CD4-positive, alpha-beta T cell treated with Interleukin-4 for 1 hour (primary cell): ENCODE measurements around the gene PPP6C.
"Not testable (repeated sequence)": the region's sequence is repeated elsewhere in the genome, so short reads cannot be mapped to it uniquely, and the experiment has no call there.

Source experiments
- DNase-seq, 2 donors: peaks; one replicate each; pipeline ENCODE4 v3.0.0-alpha.2; 2020 to 2022

Gene PPP6C

DNA sequence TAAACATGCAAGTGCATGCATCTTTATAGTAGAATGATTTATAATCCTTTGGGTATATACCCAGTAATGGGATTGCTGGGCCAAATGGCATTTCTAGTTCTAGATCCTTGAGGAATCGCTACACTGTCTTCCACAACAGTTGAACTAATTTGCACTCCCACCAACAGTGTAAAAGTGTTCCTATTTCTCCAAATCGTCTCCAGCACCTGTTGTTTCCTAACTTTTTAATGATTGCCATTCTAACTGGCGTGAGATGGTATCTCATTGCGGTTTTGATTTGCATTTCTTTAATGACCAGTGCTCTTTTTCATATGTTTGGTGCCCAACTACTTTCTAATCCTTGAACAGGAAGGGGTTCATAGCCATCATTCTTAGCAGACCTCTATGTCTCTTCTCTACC, 7.8 kb downstream of the PPP6C start:
- not testable (repeated sequence) for DNase-seq

DNA sequence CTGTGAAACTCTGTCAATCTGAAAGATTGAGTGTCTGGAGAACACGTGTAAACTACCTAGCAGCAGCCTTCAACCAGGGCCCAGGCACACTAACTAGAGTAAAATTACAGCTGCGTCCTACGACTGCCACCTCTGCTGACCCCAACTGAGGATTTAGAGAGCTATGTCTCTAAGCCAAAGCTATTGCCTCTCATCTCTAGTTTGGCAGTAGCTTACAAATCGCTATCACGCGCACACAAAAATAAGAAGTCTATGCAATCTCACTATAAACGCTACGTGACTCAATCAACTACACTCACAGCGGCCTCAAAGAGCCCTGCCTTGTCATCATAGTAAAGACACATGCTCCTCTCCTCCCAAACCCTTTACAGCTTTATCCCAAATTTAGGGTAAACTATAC, 8.7 kb downstream of the PPP6C start:
- DNase-seq = no peak

DNA sequence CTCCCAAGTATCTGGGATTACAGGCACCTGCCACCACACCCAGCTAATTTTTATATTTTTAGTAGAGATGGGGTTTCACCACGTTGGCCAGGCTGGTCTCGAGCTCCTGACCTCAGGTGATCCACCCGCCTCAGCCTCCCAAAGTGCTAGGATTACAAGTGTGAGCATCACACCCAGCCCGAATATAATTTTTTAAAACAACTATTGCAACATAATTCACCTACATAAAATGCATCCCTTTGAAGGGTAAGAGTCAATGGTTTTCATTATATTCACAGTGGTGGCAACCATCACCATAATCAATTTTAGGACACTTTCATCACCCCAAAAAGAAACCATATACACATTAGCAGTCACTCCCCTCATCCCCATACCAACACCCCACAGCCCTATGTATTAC, 9.8 kb downstream of the PPP6C start:
- DNase-seq = not testable (repeated sequence)

DNA sequence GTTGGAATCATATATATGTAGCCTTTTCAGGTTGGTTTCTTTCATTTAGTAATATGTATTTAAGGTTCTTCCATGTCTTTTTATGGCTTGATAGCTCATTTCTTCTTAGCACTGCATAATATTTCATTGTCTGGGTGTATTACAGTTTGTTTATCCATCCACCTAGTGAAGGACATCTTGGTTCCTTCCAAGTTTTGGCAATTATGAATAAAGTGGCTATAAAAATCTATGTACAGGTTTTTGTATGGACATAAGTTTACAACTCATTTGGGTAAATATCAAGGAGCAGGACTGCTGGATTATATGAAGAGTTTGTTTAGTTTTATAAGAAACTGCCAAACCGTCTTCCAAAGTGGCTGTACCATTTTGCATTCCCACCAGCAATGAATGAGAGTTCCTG, 11.7 kb downstream of the PPP6C start:
- no peak for DNase-seq

DNA sequence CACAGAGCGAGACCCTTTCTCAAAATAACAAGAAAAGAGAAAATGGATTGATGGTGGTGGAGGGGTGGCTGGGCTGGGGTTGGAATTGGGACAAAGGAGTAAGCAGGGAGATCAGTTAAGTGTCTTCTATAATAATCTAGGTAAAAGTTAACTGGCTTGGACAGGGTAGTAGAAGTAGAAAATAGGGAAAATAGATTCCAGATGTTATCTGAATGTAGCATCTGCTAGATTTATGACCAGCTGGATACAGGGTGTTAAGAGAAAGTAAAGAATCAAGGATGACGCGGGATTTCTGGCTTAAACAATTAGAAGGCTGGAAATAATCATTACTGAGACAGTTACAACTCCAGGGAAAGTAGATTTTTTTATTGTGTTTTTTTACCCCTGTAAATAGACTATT, 13.0 kb downstream of the PPP6C start:
- no peak for DNase-seq

DNA sequence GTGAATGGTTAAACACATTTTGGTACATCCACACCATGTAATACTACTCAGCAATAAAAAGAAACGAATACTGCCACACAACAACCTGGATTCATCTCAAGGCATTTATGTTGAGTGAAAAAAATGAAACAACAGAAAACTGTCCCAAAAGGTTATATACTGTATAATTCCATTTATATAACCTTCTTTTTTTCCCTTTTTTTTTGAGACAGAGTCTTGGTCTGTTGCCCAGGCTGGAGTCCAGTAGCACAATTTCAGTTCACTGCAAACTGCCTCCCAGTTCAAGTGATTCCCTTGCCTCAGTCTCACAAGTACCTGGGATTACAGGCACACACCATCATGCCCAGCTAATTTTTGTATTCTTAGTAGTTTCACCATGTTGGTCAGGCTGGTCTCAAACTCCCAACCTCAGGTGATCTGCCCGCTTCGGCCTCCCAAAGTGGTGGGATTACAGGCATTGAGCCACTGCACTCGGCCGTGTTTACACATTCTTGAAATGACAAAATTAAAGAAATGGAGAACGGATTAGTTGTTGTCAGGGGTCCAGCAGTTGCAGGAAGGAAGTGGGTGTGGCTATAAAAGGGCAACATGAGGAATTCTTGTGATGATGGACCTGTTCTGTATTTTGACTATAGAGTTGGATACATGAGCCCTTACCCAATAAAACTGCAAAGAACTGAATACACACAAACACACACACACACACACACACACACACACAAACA, 17.4 kb downstream of the PPP6C start:
- DNase-seq = no peak

DNA sequence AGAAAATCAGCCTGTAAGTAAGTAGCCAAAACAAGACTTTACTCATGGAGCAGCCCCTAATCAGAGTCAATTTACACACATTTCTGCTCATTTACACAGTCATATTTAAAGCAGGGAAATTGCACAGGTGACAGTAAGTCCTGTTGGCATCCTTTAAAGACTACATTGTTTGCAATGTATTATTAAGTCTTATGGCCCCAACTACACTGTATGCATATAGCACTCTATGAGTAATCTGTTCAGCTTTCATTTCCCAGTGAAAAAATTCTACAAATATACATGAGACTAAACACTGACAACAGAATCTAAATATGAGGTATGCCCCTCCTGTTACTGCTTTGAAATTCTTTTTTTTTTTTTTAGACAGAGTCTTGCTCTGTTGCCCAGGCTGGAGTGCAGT, 19.7 kb downstream of the PPP6C start:
- DNase-seq = no peak

DNA sequence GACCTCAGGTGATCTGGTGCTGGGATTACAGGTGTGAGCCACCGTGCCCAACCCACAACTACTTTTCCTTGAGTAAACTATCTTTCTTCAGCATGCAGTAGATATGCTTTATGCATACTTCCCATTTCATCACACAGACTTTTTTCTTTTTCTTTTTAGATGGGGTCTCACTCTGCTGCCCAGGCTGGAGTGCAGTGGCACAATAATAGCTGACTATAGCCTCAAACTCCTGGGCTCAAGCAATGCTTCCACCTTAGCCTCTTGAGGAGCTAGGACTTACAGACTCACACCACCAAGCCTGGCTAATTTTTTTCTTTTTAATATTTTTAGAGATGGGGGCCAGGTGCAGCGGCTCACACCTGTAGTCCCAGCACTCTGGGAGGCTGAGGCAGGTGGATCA, 22.8 kb downstream of the PPP6C start:
- no peak for DNase-seq

DNA sequence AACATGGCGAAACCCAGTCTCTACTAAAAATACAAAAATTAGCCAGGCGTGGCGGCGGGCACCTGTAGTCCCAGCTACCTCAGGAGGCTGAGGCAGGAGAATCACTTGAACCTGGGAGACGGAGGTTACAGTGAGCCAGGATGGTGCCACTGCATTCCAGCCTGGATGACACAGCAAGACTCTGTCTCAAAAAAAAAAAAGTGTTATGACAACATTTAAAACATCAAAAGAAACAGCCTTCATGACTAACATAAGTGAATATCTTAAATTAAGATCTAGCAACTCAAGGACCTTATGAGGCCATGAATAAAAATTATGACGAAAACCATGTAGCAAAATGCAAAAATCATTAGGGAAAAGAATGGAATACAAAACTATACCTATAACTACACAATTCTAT, 26.7 kb downstream of the PPP6C start:
- not testable (repeated sequence) for DNase-seq

DNA sequence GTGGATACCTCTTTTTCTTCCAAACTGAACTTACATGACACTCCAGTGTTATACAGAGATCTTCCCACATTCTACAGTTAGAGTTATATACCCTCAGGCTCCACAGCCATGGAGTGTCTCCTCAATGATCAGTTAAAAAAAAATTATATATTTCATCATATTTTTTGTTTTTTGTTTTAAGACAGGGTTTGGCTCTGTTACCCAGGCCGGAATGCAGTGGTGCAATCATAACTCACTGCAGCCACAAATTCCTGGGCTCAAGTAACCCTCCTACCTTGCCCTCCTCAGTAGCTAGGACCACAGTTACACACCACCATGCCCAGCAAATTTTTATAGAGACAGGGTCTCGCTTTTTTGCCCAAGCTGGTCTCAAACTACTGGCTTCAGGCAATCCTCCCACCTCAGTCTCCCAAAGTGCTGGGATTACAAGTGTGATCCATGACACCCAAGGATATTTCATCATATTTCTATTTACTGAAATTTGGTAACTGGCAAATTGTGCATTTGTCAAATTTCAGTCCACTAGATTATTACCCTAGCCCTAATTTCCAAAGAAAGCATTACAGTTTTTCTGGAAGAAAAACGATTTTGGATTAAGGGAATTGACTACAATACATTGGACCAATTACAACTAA, 28.2 kb downstream of the PPP6C start:
- DNase-seq = no peak

DNA sequence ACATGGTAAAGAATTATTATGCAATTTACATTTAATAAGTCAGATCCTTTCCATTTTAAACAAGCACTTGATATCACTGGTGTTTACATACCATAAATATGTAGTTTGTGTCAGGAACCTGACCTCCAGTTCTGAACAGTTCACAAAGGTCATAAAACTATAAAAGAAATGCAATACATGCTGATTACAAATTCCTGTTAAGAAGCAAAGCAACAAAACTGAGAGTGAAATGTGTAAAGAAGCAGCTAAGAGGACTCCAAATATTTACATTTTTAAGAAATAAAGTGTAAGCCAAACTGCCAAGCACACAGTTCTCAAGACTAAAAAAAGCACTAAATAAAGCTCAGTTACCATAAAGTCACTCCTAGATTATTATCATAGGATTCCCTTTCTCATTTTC, 28.9 kb downstream of the PPP6C start:
- DNase-seq = no peak

DNA sequence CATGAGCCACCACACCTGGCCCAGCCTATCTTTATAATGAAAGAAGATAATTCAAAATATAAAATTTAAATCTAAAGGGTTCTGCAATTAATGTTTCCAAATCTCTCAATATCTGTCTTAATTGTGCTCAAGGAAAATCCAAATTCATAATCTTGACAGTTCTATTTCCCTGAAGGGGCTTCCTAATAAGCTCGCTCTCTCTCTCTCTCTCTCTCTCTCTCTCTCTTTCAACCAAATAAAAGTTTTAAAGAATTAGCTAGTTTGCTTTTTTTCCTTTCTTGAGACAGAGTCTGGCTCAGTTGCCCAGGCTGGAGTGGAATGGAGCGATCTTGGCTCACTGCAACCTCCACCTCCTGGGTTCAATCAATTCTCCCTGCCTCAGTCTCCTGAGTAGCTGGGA, 33.1 kb downstream of the PPP6C start:
- no peak for DNase-seq

DNA sequence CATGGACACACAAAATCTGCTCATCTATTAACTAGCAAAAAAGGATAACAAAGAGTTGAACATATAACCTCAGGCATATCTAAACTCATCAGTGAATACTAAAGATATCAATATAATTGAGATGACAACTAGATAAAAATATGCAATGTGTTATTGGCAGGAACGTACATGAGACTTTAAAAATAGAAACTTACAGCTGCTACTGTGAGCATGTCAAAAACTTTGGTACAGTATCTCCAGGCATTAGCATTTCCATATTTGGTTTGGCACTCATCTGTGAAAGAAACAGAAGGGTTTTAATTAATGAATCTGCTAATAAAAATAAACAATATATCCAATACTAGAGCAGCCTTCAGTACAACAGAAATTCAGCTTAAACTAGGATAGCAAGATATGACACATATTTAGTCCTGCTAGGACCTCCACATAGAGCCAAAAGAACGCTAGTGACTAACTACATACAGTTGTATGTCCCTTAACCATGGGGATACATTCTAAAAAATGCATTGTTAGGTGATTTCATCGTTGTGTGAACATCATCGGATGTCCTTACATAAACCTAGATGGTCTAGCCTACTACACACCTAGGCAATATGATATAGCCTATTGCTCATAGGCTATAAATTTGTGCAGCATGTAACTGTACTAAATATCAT, 35.8 kb downstream of the PPP6C start:
- DNase-seq = no peak

DNA sequence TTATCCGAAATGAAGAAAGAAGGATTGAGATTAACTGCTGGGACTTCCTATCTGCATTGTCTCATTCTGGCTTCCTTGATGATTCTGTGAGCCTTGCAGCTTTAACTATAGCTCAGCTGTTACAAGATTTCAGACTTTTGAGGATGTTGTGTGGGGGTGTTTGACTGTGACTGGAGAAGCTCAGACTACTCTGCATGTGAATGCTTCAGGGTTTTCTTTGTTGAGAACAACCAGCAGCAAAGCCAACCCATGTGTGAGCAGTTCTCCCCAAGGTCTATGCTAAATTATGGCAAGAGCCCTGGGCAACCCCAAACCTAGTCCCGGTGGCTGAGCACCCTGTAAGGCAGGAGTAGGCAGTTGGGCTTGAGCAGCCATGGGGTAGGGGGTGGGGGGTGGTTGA, 37.9 kb downstream of the PPP6C start:
- no peak for DNase-seq

DNA sequence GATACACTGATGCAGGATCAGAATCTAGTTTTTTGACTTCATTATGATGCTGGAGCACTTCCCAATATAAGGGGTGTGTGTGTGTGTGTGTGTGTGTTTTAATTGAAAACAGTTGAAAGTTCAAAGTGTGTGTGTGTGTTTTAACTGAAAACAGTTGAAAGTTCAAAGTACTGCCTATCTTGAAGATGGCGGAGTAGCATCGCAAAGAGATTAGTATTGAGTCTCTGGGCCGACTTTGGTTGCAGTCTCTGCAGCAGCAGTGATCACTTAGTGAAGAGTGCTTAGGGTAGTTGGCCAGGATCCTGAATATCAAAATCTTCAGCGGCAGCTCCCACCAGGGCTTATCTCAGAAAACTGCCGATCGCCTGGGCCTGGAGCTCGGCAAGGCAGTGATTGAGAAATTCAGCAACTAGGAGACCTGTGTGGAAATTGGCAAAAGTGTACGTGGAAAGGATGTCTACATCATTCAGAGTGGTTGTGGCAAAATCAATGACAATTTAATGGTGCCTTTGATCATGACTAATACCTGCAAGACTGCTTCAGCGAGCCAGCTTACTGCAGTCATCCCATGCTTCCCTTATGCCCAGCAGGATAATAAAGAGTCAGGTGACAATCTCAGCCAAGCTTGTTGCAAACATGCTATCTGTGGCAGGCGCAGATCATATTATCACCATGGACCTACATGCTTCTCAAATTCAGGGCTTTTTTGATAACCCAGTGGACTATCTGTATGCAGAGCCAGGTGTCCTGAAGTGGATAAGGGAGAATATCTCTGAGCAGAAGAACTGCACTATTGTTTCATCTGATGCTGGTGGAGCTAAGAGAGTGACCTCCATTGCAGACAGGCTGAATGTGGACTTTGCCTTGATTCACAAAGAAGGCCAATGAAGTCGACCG, 39.0 kb downstream of the PPP6C start:
- no peak for DNase-seq

DNA sequence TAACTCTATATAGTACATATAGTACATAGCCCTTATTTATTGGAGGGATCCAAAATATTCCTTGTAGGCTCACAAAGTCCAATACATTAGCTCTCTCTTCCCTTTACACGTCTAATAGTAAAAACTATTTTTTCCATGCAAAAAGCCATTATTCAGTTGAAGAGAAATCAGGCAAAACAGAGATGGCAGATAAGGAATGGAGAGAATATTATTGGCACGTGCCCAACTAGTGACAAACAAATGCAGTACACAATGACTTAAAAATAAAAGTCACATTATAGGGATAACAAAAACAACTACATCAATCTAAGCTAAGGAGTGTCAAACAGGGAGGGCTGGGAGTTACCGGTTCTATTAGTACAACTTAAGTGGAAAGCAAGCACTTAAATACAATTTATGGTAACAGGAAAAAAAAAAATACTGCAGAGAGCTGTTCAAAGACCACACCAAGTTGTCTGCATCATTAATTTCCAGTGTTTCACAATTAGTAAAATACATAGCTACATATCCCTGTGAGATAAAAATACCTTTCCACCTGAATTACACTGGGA, 42.1 kb downstream of the PPP6C start:
- no peak for DNase-seq

DNA sequence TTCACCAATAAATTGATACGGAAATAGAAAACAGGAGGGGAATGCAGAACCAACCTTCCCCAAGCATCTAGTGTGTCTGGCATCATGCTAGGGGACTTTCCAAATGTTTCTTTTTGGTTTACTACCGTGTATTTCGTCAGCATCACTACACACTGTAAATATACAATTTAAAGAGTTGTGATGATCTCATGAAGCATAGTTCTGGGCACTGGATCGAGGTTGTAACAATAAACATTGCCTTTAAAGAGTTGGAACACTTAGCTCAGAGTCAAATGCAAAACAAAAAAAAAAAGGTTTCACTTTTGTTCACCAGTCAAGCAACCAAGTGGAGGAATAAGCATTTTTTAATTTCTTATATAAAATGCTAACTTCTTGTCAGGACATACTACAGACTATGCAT, 43.4 kb downstream of the PPP6C start:
- no peak for DNase-seq

DNA sequence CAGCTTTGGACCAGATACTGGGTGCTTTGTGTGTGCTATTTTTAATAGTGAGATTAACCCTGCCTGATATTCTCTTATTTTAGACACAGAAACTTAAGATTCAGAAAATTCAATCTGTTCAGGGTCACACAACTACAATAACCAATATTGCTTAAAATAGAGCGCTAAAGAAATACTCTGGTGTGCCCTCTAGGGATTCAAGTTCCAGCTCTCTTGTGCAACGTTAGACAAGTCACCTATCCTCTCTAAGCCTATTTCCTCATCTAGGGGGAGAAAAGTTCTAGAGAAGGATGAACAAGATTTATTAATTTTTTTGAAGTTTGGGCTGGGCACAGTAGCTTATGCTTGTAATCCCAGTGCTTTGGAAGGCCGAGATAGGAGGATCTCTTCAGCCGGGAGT, 44.2 kb downstream of the PPP6C start:
- DNase-seq = no peak

DNA sequence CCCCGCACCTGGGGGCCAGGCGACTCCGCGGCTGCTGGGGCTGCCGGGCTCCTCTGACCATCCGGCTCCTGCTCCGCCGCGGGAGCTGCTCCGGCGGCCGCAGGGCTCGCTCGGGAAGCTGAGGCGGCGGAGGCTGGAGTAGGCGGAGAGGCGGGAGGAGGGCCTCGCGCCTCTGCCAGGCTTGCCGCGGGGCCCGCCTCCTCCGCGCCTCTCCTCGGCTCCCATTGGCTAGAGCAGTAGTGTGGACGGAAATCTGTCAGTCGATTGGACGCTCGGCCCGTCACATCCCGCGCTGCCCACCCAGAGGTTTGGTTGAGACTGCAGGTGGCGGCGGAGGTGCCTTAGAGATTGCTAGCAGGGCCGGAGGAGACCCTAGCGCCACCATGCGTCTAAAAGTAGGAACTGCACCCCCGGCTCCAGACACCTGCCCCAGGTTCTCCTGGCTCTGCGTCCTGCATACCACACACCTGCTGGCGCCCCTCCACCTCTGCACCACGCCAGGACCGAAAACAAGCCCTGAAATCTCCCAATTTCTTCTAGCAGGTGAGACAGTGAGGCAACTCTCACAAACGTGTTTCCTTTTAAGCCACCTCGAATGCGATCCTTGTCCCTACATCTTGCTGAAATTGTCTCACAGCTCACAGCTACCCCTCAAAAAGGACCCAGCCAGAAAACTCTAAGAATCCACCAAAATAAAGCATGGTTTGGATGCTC, 46.1 kb downstream of the PPP6C start, which contains the start of gene SCAI:
TSS of gene SCAI (minus strand) at position 152 of the 714 bp plus-strand sequence. CDS start at position 61, 91 bp downstream.
- DNase-seq = peak; percentile 99

DNA sequence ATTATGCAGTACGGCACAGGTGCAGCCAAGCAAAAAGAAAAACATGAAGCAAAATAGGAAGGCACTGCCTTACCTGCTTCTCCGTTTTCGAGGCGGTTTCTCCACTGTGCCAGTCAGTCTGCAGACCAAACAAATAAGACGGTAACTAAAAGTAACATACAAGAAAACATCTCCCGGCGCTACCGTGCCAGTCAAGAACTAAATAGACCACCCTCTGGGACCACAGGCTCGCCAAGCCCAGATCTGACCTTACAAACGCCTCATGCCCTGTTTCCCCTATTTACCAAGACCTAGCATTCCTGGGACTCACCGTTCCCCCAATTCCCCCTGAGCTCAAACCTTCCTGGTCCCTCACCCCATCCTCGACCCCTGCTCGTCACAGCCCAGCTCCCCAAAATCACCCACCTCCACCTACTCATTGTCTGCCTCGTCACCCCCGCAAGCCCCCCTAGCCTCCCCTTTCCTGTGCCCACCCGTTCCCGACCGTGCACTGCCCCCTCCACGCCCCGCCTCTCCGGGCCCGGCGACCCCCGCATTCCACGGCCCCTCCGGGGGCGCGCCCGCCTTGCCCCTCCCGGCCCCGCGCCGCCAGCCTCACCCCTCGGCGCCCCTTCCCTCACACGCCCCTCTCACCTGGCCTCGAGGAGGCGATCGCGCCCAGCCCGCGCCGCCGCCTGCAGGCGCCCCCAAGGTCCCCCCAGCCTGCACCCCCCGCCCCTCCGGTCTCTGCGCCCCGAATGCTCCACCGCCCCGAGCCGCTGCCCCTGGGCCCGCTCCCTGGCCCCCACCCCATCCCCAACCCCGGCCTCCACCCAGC, 46.8 kb downstream of the PPP6C start:
- peak in 1 of 2 donors; percentile 6 for DNase-seq

DNA sequence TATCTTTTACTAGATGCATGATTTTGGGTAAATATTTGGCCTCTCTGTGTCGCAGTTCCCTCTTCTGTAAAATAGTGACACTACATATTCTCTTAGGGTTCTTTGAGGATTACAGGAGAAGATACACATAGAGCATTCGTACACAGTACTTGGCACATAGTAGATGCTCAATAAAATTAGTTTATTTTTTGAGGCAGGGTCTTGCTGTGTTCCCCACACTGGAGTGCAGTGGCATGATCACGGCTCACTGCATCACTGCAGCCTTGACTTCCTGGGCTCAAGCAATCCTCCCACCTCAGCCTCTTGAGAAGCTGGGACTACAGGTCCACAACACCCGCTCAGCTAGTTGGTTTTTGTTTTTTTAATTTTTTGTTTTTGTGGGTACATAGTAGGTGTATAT, 47.9 kb downstream of the PPP6C start:
- DNase-seq = no peak
